IMR-90 (cell line): ENCODE results near the gene SRRM4. TPM values are rescaled to one million over a fixed set of nuclear protein-coding genes. Genes with fewer than 3 reads are reported as not detected.

Experiments used
- ATAC-seq: fragments of 200-7000 bp; cut with Tn5 transposase; 2 replicates; pipeline ENCODE4 v1.9.1; 2020; ENCODE audit warnings: low read depth, mild to moderate bottlenecking, moderate library complexity
- BruUV-seq: library from RNA; stranded (reverse); fragments of 400-500 nt; replicated peaks from 2 replicates; lab custom pipeline; 2021; lab: Mats Ljungman, UMichigan
- CTCF ChIA-PET: fragments of 300-600 bp; formaldehyde crosslinking; extraction: SDS; loops from one replicate; lab custom pipeline; 2021; ENCODE audit warnings: antibody characterized with exemption; lab: Yijun Ruan, JAX
- POLR2A ChIA-PET: fragments of 300-600 bp; sonication (Branson Sonifier 250); formaldehyde crosslinking; loops from one replicate; lab custom pipeline; 2022; ENCODE audit warnings: antibody characterized with exemption; ENCODE audit not compliant: unreplicated experiment; lab: Charles Lee
- DNase-seq: peaks from one replicate; pipeline ENCODE4 v3.0.0; 2013
- H2AFZ ChIP-seq: replicated peaks from 2 replicates; pipeline ENCODE3; 2013; ENCODE audit warnings: low read length, mild to moderate bottlenecking; ENCODE audit not compliant: poor library complexity
- H2AK5ac ChIP-seq: 2 replicates; pipeline ENCODE4 v1.6.1; 2013; ENCODE audit warnings: low read depth, low read length, inconsistent platforms
- H2AK9ac ChIP-seq: replicated peaks from 2 replicates; pipeline ENCODE3; 2013; ENCODE audit warnings: mild to moderate bottlenecking, low read depth, low read length, moderate library complexity; ENCODE audit not compliant: poor library complexity
- H2BK120ac ChIP-seq: 2 replicates; pipeline ENCODE4 v1.6.1; 2013; ENCODE audit warnings: low read depth, low read length, inconsistent platforms
- H2BK15ac ChIP-seq: 3 replicates; pipeline ENCODE4 v1.6.1; 2013; ENCODE audit warnings: low read depth, low read length, inconsistent platforms
- H2BK20ac ChIP-seq: 2 replicates; pipeline ENCODE4 v1.6.1; 2013; ENCODE audit warnings: low read depth, mild to moderate bottlenecking, inconsistent platforms, low read length, moderate library complexity
- H2BK5ac ChIP-seq: 2 replicates; pipeline ENCODE4 v1.6.1; 2013; ENCODE audit warnings: mild to moderate bottlenecking, low read depth, low read length, inconsistent platforms; ENCODE audit not compliant: poor library complexity, severe bottlenecking
- H3K14ac ChIP-seq: replicated peaks from 2 replicates; pipeline ENCODE4 v1.6.1; 2013; ENCODE audit warnings: low read depth, low read length, inconsistent platforms
- H3K18ac ChIP-seq: 2 replicates; pipeline ENCODE4 v1.6.1; 2013; ENCODE audit warnings: low read depth, low read length, control low read depth
- H3K23ac ChIP-seq: 2 replicates; pipeline ENCODE4 v1.6.1; 2013; ENCODE audit warnings: low read depth, low read length, inconsistent platforms
- H3K27ac ChIP-seq: 2 replicates; pipeline ENCODE4 v1.5.1; 2013; ENCODE audit warnings: mild to moderate bottlenecking, control low read depth, low read length; ENCODE audit not compliant: insufficient read depth
- H3K27me3 ChIP-seq: 2 replicates; pipeline ENCODE4 v1.6.1; 2013; ENCODE audit warnings: low read length; ENCODE audit not compliant: control insufficient read depth, insufficient read depth
- H3K36me3 ChIP-seq: 2 replicates; pipeline ENCODE4 v1.6.1; 2013; ENCODE audit warnings: low read length, mixed read lengths; ENCODE audit not compliant: control insufficient read depth, insufficient read depth
- H3K4ac ChIP-seq: 2 replicates; pipeline ENCODE4 v1.6.1; 2013; ENCODE audit warnings: low read depth, low read length, inconsistent platforms
- H3K4me1 ChIP-seq: 2 replicates; pipeline ENCODE4 v1.6.1; 2013; ENCODE audit warnings: low read length, mixed read lengths; ENCODE audit not compliant: control insufficient read depth, insufficient read depth
- H3K4me2 ChIP-seq: 2 replicates; pipeline ENCODE4 v1.6.1; 2013; ENCODE audit warnings: low read depth, mild to moderate bottlenecking, control low read depth, low read length, moderate library complexity
- H3K4me3 ChIP-seq: 2 replicates; pipeline ENCODE4 v1.5.1; 2013; ENCODE audit warnings: low read depth, mild to moderate bottlenecking, control low read depth, low read length, moderate library complexity; ENCODE audit not compliant: insufficient read depth
- H3K56ac ChIP-seq: 2 replicates; pipeline ENCODE4 v1.6.1; 2013; ENCODE audit warnings: low read length, inconsistent platforms; ENCODE audit not compliant: insufficient read depth; ENCODE audit errors: extremely low read depth
- H3K79me1 ChIP-seq, 2 experiments: 2 replicates each; pipeline ENCODE4 v1.6.1; 2013; ENCODE audit warnings: low read length in 2 of 2, inconsistent platforms in 1 of 2, low read depth in 1 of 2
- H3K9ac ChIP-seq: 2 replicates; pipeline ENCODE4 v1.6.1; 2013; ENCODE audit warnings: low read depth, low read length, control low read depth
- H3K9me1 ChIP-seq: 2 replicates; pipeline ENCODE4 v1.6.1; 2013; ENCODE audit warnings: low read length, inconsistent platforms; ENCODE audit not compliant: insufficient read depth
- H3K9me3 ChIP-seq: 2 replicates; pipeline ENCODE4 v1.6.1; 2013; ENCODE audit warnings: low read length; ENCODE audit not compliant: control insufficient read depth, insufficient read depth
- H4K20me1 ChIP-seq: 2 replicates; pipeline ENCODE4 v1.6.1; 2013; ENCODE audit warnings: low read length, inconsistent platforms; ENCODE audit not compliant: insufficient read depth
- H4K5ac ChIP-seq: 2 replicates; pipeline ENCODE4 v1.6.1; 2013; ENCODE audit warnings: mild to moderate bottlenecking, low read depth, low read length, control low read depth
- H4K8ac ChIP-seq, 2 experiments: 2 replicates each; pipeline ENCODE4 v1.6.1; 2013; ENCODE audit warnings: low read depth in 2 of 2, low read length in 2 of 2, control low read depth in 1 of 2, inconsistent platforms in 1 of 2
- H4K91ac ChIP-seq: 2 replicates; pipeline ENCODE4 v1.6.1; 2013; ENCODE audit warnings: low read depth, low read length, inconsistent platforms; ENCODE audit not compliant: insufficient read depth
- BHLHE40 ChIP-seq: fragments of 150-350 bp; IDR thresholded peaks from 2 replicates; pipeline ENCODE4 v1.6.1; 2016; ENCODE audit warnings: mild to moderate bottlenecking, low read depth, low read length
- CEBPB ChIP-seq: IDR thresholded peaks from 2 replicates; pipeline ENCODE4 v1.6.1; 2012; ENCODE audit warnings: low read depth, low read length, improper control_type of control experiment
- CHD1 ChIP-seq: IDR thresholded peaks from 2 replicates; pipeline ENCODE4 v1.6.1; 2012; ENCODE audit warnings: low read depth, low read length, improper control_type of control experiment
- FOS ChIP-seq: fragments of 150-350 bp; IDR thresholded peaks from 2 replicates; pipeline ENCODE4 v1.6.1; 2016; ENCODE audit warnings: low read depth, low read length
- MAFK ChIP-seq: IDR thresholded peaks from 2 replicates; pipeline ENCODE4 v1.6.1; 2012; ENCODE audit warnings: low read depth, low read length, improper control_type of control experiment
- MAZ ChIP-seq: IDR thresholded peaks from 2 replicates; pipeline ENCODE4 v1.6.1; 2012; ENCODE audit warnings: low read depth, mild to moderate bottlenecking, low read length, improper control_type of control experiment, moderate library complexity, borderline replicate concordance
- MXI1 ChIP-seq: IDR thresholded peaks from 2 replicates; pipeline ENCODE4 v1.6.1; 2012; ENCODE audit warnings: low read depth, mild to moderate bottlenecking, low read length, moderate library complexity, borderline replicate concordance
- NFE2L2 ChIP-seq: fragments of 150-350 bp; IDR thresholded peaks from 2 replicates; pipeline ENCODE4 v1.6.1; 2016; ENCODE audit warnings: low read depth, mild to moderate bottlenecking, low read length
- POLR2A ChIP-seq: IDR thresholded peaks from 2 replicates; pipeline ENCODE4 v1.6.1; 2012; ENCODE audit warnings: mild to moderate bottlenecking, low read depth, low read length
- RAD21 ChIP-seq: IDR thresholded peaks from 2 replicates; pipeline ENCODE4 v1.6.1; 2012; ENCODE audit warnings: low read length, improper control_type of control experiment
- RCOR1 ChIP-seq: IDR thresholded peaks from 2 replicates; pipeline ENCODE4 v1.6.1; 2012; ENCODE audit warnings: mild to moderate bottlenecking, low read length, improper control_type of control experiment; ENCODE audit not compliant: insufficient replicate concordance
- RFX5 ChIP-seq: IDR thresholded peaks from 2 replicates; pipeline ENCODE4 v1.8.0; 2012; ENCODE audit warnings: low read depth, mild to moderate bottlenecking, low read length, moderate library complexity
- SMC3 ChIP-seq: fragments of 150-350 bp; IDR thresholded peaks from 2 replicates; pipeline ENCODE4 v1.6.1; 2016; ENCODE audit warnings: low read depth, mild to moderate bottlenecking, antibody characterized with exemption, low read length, moderate library complexity
- WGBS, 2 experiments: methylation state at CpG; one replicate each; pipeline versions ENCODE4 v1.1.5 to v1.1.7; 2013; ENCODE audit warnings: missing lambda C conversion rate in 2 of 2; ENCODE audit not compliant: insufficient read length in 1 of 2; ENCODE audit errors: extremely low coverage in 2 of 2; 5-methylcytosine and 5-hydroxymethylcytosine counted together
- dilution Hi-C: fragments of 300-500 bp; cut with HindIII; formaldehyde crosslinking; loops from one replicate; pipeline ENCODE4 v1.14.3; 2018; ENCODE audit warnings: low sequenced_read_pairs; ENCODE audit not compliant: unreplicated experiment
- in situ Hi-C: fragments of 300-500 bp; cut with MboI; formaldehyde crosslinking; loops from 3 replicates; pipeline ENCODE4 v1.14.3; 2019; ENCODE audit warnings: low sequenced_read_pairs, inconsistent platforms, mixed read lengths
- intact Hi-C: fragments of 100-400 bp; cut with micrococcal nuclease; formaldehyde crosslinking; loops from 2 replicates; pipeline ENCODE4 v1.10.0; 2022
- polyA plus RNA-seq, 3 experiments: library from polyadenylated mRNA; depleted of rRNA; stranded (reverse); fragments of >200 nt; gene quantifications; 2 replicates each; pipeline ENCODE4 v1.2.3, GENCODE V29; 2012; ENCODE audit warnings: low replicate concordance in 1 of 3
- total RNA-seq: library from RNA; depleted of rRNA; stranded (reverse); fragments of >200 nt; gene quantifications from 2 replicates; pipeline ENCODE4 v1.2.3, GENCODE V29; 2012
- TF ChIP-seq, protein P1 (sequence below): fragments of 150-350 bp; IDR thresholded peaks from 2 replicates; pipeline ENCODE4 v1.6.1; 2017; ENCODE audit warnings: mild to moderate bottlenecking, antibody characterized with exemption, low read length, low read depth
- TF ChIP-seq, protein P2 (sequence below): fragments of 150-350 bp; IDR thresholded peaks from 2 replicates; pipeline ENCODE4 v1.6.1; 2016; ENCODE audit warnings: low read depth, mild to moderate bottlenecking, low read length, moderate library complexity, borderline replicate concordance
- TF ChIP-seq, protein P3 (sequence below): conservative IDR thresholded peaks from 2 replicates; pipeline ENCODE4 v1.5.1; 2012; ENCODE audit warnings: mild to moderate bottlenecking, low read depth, low read length, improper control_type of control experiment

Gene SRRM4
- total and polyA plus RNA-seq, 2 of the 4 experiments (the other 2 are of a cell fraction) = not detected

DNA sequence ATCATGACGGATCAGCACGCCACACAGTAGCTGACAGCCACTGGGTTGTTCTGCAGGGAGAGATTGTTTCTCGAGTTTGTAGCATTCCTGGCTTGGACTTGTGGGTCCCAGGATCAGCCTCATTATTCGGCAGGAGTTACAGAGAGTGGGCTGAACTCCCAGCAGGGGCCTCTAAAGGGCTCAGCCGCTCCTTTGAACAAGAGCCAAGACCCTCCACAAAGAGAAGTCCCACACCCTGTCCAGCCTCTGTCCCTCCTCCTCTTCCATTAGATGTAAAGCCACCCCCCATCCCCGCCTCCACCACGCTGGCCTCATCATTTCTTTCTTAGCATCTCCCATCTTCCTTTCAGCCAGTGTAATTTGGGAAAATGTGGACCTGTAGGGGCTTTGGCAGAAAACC lies 100.7 kb downstream of the SRRM4 start:
- no peaks in the 10 kb centered on the region for H4K20me1 ChIP-seq
- WGBS, 2 experiments = no CpG with 5 or more reads among the region's 7 CpGs
- DNase-seq (no peak), ATAC-seq (no peak)
- H3K9me3 ChIP-seq = peaks cover 25% of the 10 kb centered on the region
- no peak overlapping the region for H3K9ac ChIP-seq
- ChIA-PET POLR2A (no interaction called here), CTCF (no interaction called here)
- H3K27ac ChIP-seq = no peak overlapping the region
- H3K56ac ChIP-seq = no peak overlapping the region
- no peaks in the 10 kb centered on the region for H3K4me1 ChIP-seq
- no TSS peak for BruUV-seq
- no peaks in the 10 kb centered on the region for H3K27me3 ChIP-seq
- no peak overlapping the region for H2BK120ac ChIP-seq
- H3K4me2 ChIP-seq = no peak overlapping the region
- no peaks in the 10 kb centered on the region for H3K36me3 ChIP-seq
- H2AK5ac ChIP-seq = no peak overlapping the region
- intact Hi-C loops (no loop called here), in situ Hi-C loops (no loop called here), dilution Hi-C loops (no loop called here)
- no peak overlapping the region for H3K4me3 ChIP-seq
- H2BK5ac ChIP-seq = no peak overlapping the region
- no peak overlapping the region for H3K4ac ChIP-seq
- no peak overlapping the region for H4K91ac ChIP-seq
- H2BK20ac ChIP-seq = no peak overlapping the region
- TF ChIP-seq RCOR1 (no peak), BHLHE40 (no peak), CHD1 (no peak), NFE2L2 (no peak), CEBPB (no peak), SMC3 (no peak), MAZ (no peak), POLR2A (no peak), FOS (no peak), RAD21 (no peak), RFX5 (no peak), MAFK (no peak), MXI1 (no peak)
- TF ChIP-seq, protein P1, sequence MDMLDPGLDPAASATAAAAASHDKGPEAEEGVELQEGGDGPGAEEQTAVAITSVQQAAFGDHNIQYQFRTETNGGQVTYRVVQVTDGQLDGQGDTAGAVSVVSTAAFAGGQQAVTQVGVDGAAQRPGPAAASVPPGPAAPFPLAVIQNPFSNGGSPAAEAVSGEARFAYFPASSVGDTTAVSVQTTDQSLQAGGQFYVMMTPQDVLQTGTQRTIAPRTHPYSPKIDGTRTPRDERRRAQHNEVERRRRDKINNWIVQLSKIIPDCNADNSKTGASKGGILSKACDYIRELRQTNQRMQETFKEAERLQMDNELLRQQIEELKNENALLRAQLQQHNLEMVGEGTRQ = no peak
- TF ChIP-seq, protein P2, sequence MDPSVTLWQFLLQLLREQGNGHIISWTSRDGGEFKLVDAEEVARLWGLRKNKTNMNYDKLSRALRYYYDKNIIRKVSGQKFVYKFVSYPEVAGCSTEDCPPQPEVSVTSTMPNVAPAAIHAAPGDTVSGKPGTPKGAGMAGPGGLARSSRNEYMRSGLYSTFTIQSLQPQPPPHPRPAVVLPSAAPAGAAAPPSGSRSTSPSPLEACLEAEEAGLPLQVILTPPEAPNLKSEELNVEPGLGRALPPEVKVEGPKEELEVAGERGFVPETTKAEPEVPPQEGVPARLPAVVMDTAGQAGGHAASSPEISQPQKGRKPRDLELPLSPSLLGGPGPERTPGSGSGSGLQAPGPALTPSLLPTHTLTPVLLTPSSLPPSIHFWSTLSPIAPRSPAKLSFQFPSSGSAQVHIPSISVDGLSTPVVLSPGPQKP = no peak
- TF ChIP-seq, protein P3, sequence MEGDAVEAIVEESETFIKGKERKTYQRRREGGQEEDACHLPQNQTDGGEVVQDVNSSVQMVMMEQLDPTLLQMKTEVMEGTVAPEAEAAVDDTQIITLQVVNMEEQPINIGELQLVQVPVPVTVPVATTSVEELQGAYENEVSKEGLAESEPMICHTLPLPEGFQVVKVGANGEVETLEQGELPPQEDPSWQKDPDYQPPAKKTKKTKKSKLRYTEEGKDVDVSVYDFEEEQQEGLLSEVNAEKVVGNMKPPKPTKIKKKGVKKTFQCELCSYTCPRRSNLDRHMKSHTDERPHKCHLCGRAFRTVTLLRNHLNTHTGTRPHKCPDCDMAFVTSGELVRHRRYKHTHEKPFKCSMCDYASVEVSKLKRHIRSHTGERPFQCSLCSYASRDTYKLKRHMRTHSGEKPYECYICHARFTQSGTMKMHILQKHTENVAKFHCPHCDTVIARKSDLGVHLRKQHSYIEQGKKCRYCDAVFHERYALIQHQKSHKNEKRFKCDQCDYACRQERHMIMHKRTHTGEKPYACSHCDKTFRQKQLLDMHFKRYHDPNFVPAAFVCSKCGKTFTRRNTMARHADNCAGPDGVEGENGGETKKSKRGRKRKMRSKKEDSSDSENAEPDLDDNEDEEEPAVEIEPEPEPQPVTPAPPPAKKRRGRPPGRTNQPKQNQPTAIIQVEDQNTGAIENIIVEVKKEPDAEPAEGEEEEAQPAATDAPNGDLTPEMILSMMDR = no peak
- H3K18ac ChIP-seq = no peak overlapping the region
- H3K23ac ChIP-seq = no peak overlapping the region
- no peak overlapping the region for H4K8ac ChIP-seq
- H2AK9ac ChIP-seq = no peak overlapping the region
- H2AFZ ChIP-seq = no peak overlapping the region
- no peaks in the 10 kb centered on the region for H3K79me1 ChIP-seq
- H4K5ac ChIP-seq = no peak overlapping the region
- H2BK15ac ChIP-seq = no peak overlapping the region
- no peaks in the 10 kb centered on the region for H3K9me1 ChIP-seq
- H3K14ac ChIP-seq = no peak overlapping the region
